Chondrocyte (in vitro differentiated cells): ENCODE measurements around the gene REG1A. TPM values are rescaled to one million over a fixed set of nuclear protein-coding genes. Genes with fewer than 3 reads are reported as not detected.

Experiments used
- DNase-seq: peaks from one replicate; pipeline ENCODE4 v3.0.0; 2021; ENCODE audit warnings: mixed read lengths, low spot score
- H3K27ac Mint-ChIP-seq: one replicate; pipeline ENCODE4 v1.8.0; 2021; ENCODE audit warnings: mild to moderate bottlenecking, moderate library complexity, mixed read lengths; ENCODE audit not compliant: unreplicated experiment
- H3K27me3 Mint-ChIP-seq: 2 replicates; pipeline ENCODE4 v1.8.0; 2021; ENCODE audit warnings: low read depth, mixed read lengths
- H3K36me3 Mint-ChIP-seq: 2 replicates; pipeline ENCODE4 v1.8.0; 2021; ENCODE audit warnings: low read depth, mixed read lengths
- H3K4me1 Mint-ChIP-seq: 2 replicates; pipeline ENCODE4 v1.8.0; 2021; ENCODE audit warnings: low read depth, mild to moderate bottlenecking, mixed read lengths
- H3K4me3 Mint-ChIP-seq: one replicate; pipeline ENCODE4 v1.8.0; 2021; ENCODE audit warnings: mild to moderate bottlenecking, moderate library complexity, mixed read lengths; ENCODE audit not compliant: unreplicated experiment
- H3K9me3 Mint-ChIP-seq: 2 replicates; pipeline ENCODE4 v1.8.0; 2021; ENCODE audit warnings: low read depth, mixed read lengths
- CTCF ChIP-seq: fragments of 200-600 bp; sonication (generic); IDR thresholded peaks from 2 replicates; pipeline ENCODE4 v1.5.0; 2021; ENCODE audit warnings: antibody characterized with exemption, mild to moderate bottlenecking, moderate library complexity
- total RNA-seq: library from RNA; stranded (reverse); gene quantifications from 3 replicates; pipeline ENCODE4 v1.2.1, GENCODE V29; 2021

REG1A gene
- total RNA-seq, 1 donor from 2014 or later: not detected

DNA sequence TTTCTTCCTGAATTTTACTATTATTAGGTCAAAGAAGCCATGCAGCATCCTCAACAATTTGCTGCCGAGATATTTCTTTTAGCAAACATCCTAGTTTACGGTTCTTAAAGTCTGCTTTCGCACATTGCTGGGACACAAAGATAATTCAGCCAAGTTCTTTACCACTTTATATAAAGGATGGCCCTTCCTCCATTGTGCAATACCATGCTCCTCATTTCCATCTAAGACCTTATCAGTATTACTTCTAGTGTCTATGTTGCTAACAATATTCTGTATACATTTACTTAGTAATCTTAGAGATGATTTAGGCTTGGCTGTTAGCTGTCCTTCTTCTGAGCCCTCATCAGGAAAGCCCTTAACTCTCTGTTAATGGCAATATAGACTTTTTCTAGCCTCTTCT lies 8.0 kb upstream of the REG1A start:
- DNase-seq: no peak
- H3K9me3 Mint-ChIP-seq: peaks cover 2% of the 10 kb centered on the region
- TF ChIP-seq CTCF: no peak
- no peaks in the 10 kb centered on the region for H3K4me1 Mint-ChIP-seq
- H3K27ac Mint-ChIP-seq: no peak overlapping the region
- no peaks in the 10 kb centered on the region for H3K27me3 Mint-ChIP-seq
- H3K36me3 Mint-ChIP-seq: no peaks in the 10 kb centered on the region
- no peak overlapping the region for H3K4me3 Mint-ChIP-seq

DNA sequence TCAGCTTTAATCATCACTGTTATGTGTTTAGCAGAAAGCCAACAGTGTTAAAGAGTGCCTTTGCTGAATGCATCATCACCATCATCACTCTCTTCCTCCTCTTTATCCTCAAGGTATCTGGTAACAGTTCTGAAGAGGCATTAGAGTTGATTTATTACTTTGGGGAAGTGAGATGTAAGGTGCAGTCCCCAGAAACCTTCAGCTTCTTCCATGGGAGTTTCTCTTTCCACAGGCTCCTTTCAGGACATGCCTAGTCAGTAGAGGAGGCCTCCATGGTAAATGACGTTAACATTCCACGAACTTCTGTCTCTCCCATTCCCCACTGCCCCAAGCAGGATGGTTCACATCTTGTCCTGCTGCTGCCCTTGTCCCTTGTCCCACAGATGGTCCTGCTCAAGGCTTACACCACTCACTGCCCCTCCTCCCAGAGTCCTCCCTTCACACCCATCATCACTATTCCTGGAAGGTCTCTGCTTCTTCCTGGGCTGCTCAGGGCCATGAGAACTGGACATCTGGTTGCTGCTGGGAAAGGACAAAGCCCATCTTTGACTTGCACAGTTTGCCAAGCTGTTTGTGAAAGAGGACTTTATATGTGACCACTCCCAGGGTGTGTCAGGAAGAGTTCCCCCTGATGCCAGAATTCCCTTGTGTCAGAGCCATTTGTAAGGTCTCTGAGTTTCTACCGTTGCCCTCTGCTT lies 5.3 kb upstream of the REG1A start:
- H3K4me3 Mint-ChIP-seq: no peak overlapping the region
- peaks cover 2% of the 10 kb centered on the region for H3K9me3 Mint-ChIP-seq
- TF ChIP-seq CTCF: no peak
- no peak for DNase-seq
- H3K27ac Mint-ChIP-seq: no peak overlapping the region
- H3K27me3 Mint-ChIP-seq: no peaks in the 10 kb centered on the region
- no peaks in the 10 kb centered on the region for H3K36me3 Mint-ChIP-seq
- no peaks in the 10 kb centered on the region for H3K4me1 Mint-ChIP-seq

DNA sequence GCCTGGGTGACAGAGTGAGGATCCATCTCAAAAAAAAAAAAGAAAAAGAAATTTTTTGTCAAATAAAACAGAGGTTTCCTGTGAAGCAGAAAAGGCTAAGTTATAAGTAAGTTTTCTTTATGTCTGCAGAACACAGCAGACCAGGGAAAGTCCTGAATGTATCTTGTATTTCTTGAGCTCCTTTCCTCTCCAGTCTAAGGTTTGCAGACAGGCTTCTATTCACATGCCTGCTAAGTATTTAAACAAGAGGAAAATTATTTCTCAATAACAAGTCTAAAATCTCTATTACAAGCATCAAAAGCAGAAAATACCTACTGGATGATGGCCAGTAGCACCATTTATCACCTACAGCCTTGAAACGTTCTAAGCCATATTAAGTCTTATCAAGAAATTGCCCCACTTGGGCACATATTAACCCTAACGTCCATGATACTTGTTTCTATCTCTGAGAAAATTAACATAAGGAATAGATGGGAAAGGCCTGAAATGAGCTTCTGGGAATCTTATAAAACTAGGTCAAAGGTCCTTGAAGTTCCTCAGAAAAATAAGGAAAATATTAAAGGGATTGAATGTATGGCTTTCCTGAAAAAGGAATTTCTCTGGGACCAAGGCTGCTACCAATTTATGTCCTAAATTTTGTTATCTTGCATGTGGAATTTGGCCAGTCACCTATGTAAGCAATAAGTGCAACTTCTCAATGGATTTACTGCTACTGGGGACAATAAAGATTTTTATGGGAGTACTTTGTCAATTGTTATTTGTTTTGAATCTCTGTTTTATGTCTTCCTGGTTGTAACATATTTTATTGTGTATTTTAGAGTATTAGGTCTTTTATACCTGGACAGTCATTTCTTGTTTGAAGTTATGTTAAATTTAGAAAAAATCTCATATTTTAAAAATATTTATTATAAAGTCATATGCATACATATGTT lies 3.0 kb upstream of the REG1A start:
- H3K4me3 Mint-ChIP-seq: no peak overlapping the region
- H3K4me1 Mint-ChIP-seq: no peaks in the 10 kb centered on the region
- H3K36me3 Mint-ChIP-seq: no peaks in the 10 kb centered on the region
- H3K27me3 Mint-ChIP-seq: no peaks in the 10 kb centered on the region
- no peak for TF ChIP-seq CTCF
- no peak for DNase-seq
- H3K9me3 Mint-ChIP-seq: no peaks in the 10 kb centered on the region
- no peak overlapping the region for H3K27ac Mint-ChIP-seq

GRCh38 chr2:79122676-79123075 lies 2.4 kb downstream of the REG1A start:
- no peak overlapping the region for H3K4me3 Mint-ChIP-seq
- no peaks in the 10 kb centered on the region for H3K4me1 Mint-ChIP-seq
- no peaks in the 10 kb centered on the region for H3K36me3 Mint-ChIP-seq
- DNase-seq: no peak
- H3K27ac Mint-ChIP-seq: no peak overlapping the region
- no peaks in the 10 kb centered on the region for H3K27me3 Mint-ChIP-seq
- TF ChIP-seq CTCF: no peak
- no peaks in the 10 kb centered on the region for H3K9me3 Mint-ChIP-seq

GRCh38 chr2:79124907-79125720 lies 4.8 kb downstream of the REG1A start:
- DNase-seq: no peak
- Mint-ChIP-seq H3K27me3 (no peaks in the 10 kb centered on the region), H3K36me3 (no peaks in the 10 kb centered on the region), H3K4me3 (no peak overlapping the region), H3K9me3 (no peaks in the 10 kb centered on the region), H3K27ac (no peak overlapping the region), H3K4me1 (no peaks in the 10 kb centered on the region)
- TF ChIP-seq CTCF: no peak
